H1 (cell line): Measurements from ENCODE around the gene VASH1. TPM values are rescaled to one million over a fixed set of nuclear protein-coding genes. Genes with fewer than 3 reads are reported as not detected.
A peak's percentile ranks its signal among the peaks of the same experiment; 100 is the strongest.

Experiments used
- CTCF ChIA-PET: fragments of 300-600 bp; sonication (Branson Sonifier 250); formaldehyde crosslinking; loops from one replicate; lab custom pipeline; 2021; ENCODE audit not compliant: partially characterized antibody; lab: Charles Lee
- POLR2A ChIA-PET: fragments of 300-600 bp; sonication (Branson Sonifier 250); formaldehyde crosslinking; loops from one replicate; lab custom pipeline; 2021; ENCODE audit warnings: inconsistent platforms; ENCODE audit not compliant: partially characterized antibody; lab: Charles Lee
- DNase-seq, 2 experiments: peaks; one replicate each; pipeline versions ENCODE4 v3.0.0 to v3.0.0-alpha.2; 2010 to 2022; ENCODE audit warnings: low spot score in 2 of 2, low read depth in 1 of 2, mixed read lengths in 1 of 2
- FAIRE-seq: peaks from 2 replicates; lab custom pipeline; 2011; peaks lifted over from hg19 to GRCh38; lab: Jason Lieb, UNC
- H2AFZ ChIP-seq: 2 replicates; pipeline ENCODE4 v1.8.1; 2012; ENCODE audit warnings: low read length, inconsistent platforms
- H2AK5ac ChIP-seq: 2 replicates; pipeline ENCODE4 v1.6.1; 2013; ENCODE audit warnings: low read depth, low read length
- H2BK120ac ChIP-seq: replicated peaks from 2 replicates; pipeline ENCODE3; 2013; ENCODE audit warnings: low read depth, low read length, inconsistent platforms
- H2BK12ac ChIP-seq: 2 replicates; pipeline ENCODE4 v1.6.1; 2013; ENCODE audit warnings: low read depth, low read length
- H2BK15ac ChIP-seq: 2 replicates; pipeline ENCODE4 v1.6.1; 2013; ENCODE audit warnings: low read length
- H2BK20ac ChIP-seq: 2 replicates; pipeline ENCODE4 v1.6.1; 2013; ENCODE audit warnings: low read length
- H2BK5ac ChIP-seq: 2 replicates; pipeline ENCODE4 v1.6.1; 2013; ENCODE audit warnings: low read depth, low read length
- H3K14ac ChIP-seq: 2 replicates; pipeline ENCODE4 v1.6.1; 2013; ENCODE audit warnings: inconsistent platforms; ENCODE audit not compliant: insufficient read length
- H3K18ac ChIP-seq: 2 replicates; pipeline ENCODE4 v1.6.1; 2013; ENCODE audit warnings: low read length; ENCODE audit errors: extremely low read depth
- H3K23ac ChIP-seq: 2 replicates; pipeline ENCODE4 v1.6.1; 2013; ENCODE audit warnings: inconsistent platforms; ENCODE audit not compliant: insufficient read length
- H3K23me2 ChIP-seq: 2 replicates; pipeline ENCODE4 v1.6.1; 2013; ENCODE audit warnings: low read depth, low read length
- H3K27ac ChIP-seq: 2 replicates; pipeline ENCODE4 v1.6.1; 2011; ENCODE audit warnings: low read depth, low read length, inconsistent platforms
- H3K27me3 ChIP-seq, 4 experiments: replicated peaks in 1 of 4; 1 replicate in 1 of 4; 2 replicates in 3 of 4; pipeline versions ENCODE4 v1.6.1 to v1.8.1; 2011 to 2013; ENCODE audit warnings: low read length in 3 of 4, mild to moderate bottlenecking in 3 of 4, inconsistent platforms in 2 of 4, mixed read lengths in 2 of 4, moderate library complexity in 1 of 4; ENCODE audit not compliant: control insufficient read depth in 3 of 4, insufficient read depth in 3 of 4; ENCODE audit errors: extremely low read depth in 1 of 4
- H3K36me3 ChIP-seq, 4 experiments: 2 replicates each; pipeline versions ENCODE4 v1.6.1 to v1.8.1; 2011 to 2013; ENCODE audit warnings: mild to moderate bottlenecking in 4 of 4, low read length in 3 of 4, moderate library complexity in 2 of 4, control low read depth in 1 of 4, inconsistent platforms in 1 of 4; ENCODE audit not compliant: insufficient read depth in 4 of 4, control insufficient read depth in 2 of 4
- H3K4ac ChIP-seq: replicated peaks from 2 replicates; pipeline ENCODE3; 2013; ENCODE audit warnings: low read length, low read depth, mixed read lengths, inconsistent platforms; ENCODE audit not compliant: insufficient read length
- H3K4me1 ChIP-seq, 4 experiments: replicated peaks in 1 of 4; 1 replicate in 1 of 4; 2 replicates in 3 of 4; pipeline versions ENCODE4 v1.6.1 to v1.8.1; 2011 to 2013; ENCODE audit warnings: low read length in 3 of 4, inconsistent platforms in 2 of 4, mixed read lengths in 1 of 4; ENCODE audit not compliant: insufficient read depth in 4 of 4, control insufficient read depth in 3 of 4
- H3K4me2 ChIP-seq, 2 experiments: 2 replicates each; pipeline versions ENCODE4 v1.6.1 to v1.8.1; 2011 to 2013; ENCODE audit warnings: low read depth in 2 of 2, low read length in 2 of 2, control low read depth in 1 of 2, inconsistent platforms in 1 of 2, mild to moderate bottlenecking in 1 of 2; ENCODE audit not compliant: insufficient read depth in 1 of 2
- H3K4me3 ChIP-seq, 4 experiments: fragments of 200-600, 300-600 bp in 1 of 4; sonication (generic), shearing (Covaris generic), sonication (Bioruptor Twin) in 1 of 4; 2 replicates each; pipeline versions ENCODE4 v1.5.1 to v1.8.1; 2011 to 2016; ENCODE audit warnings: low read length in 4 of 4, low read depth in 3 of 4, control low read depth in 2 of 4, inconsistent platforms in 2 of 4, mild to moderate bottlenecking in 2 of 4, mixed read lengths in 1 of 4, moderate library complexity in 1 of 4; ENCODE audit not compliant: insufficient read depth in 2 of 4; ENCODE audit errors: extremely low read depth in 1 of 4
- H3K56ac ChIP-seq: replicated peaks from 2 replicates; pipeline ENCODE3; 2013; ENCODE audit warnings: low read depth, mild to moderate bottlenecking, mixed read lengths, low read length, inconsistent platforms; ENCODE audit not compliant: insufficient read length
- H3K79me1 ChIP-seq: 2 replicates; pipeline ENCODE4 v1.6.1; 2013; ENCODE audit warnings: low read depth, low read length, control low read depth
- H3K79me2 ChIP-seq, 2 experiments: 2 replicates each; pipeline versions ENCODE4 v1.6.1 to v1.8.1; 2012 to 2013; ENCODE audit warnings: low read length in 2 of 2, mild to moderate bottlenecking in 2 of 2, inconsistent platforms in 1 of 2; ENCODE audit not compliant: insufficient read depth in 2 of 2, control insufficient read depth in 1 of 2
- H3K9ac ChIP-seq, 4 experiments: replicated peaks in 1 of 4; 1 replicate in 1 of 4; 2 replicates in 3 of 4; pipeline versions ENCODE4 v1.6.1 to v1.8.1; 2011 to 2013; ENCODE audit warnings: low read depth in 3 of 4, low read length in 3 of 4, control low read depth in 2 of 4, mild to moderate bottlenecking in 2 of 4, moderate library complexity in 2 of 4, inconsistent platforms in 1 of 4; ENCODE audit errors: extremely low read depth in 1 of 4
- H3K9me3 ChIP-seq, 2 experiments: 2 replicates each; pipeline versions ENCODE4 v1.6.1 to v1.8.1; 2012 to 2013; ENCODE audit warnings: mild to moderate bottlenecking in 2 of 2, moderate library complexity in 2 of 2, control low read depth in 1 of 2, inconsistent platforms in 1 of 2, low read depth in 1 of 2, low read length in 1 of 2, mixed read lengths in 1 of 2; ENCODE audit not compliant: insufficient read depth in 2 of 2
- H4K20me1 ChIP-seq, 2 experiments: replicated peaks in 1 of 2; 2 replicates each; pipeline versions ENCODE3 to v1.8.1; 2011 to 2013; ENCODE audit warnings: inconsistent platforms in 2 of 2, low read length in 2 of 2, mild to moderate bottlenecking in 1 of 2; ENCODE audit not compliant: insufficient read depth in 2 of 2, control insufficient read depth in 1 of 2
- H4K5ac ChIP-seq: 2 replicates; pipeline ENCODE4 v1.6.1; 2013; ENCODE audit warnings: low read length, low read depth, mixed read lengths, inconsistent platforms; ENCODE audit not compliant: insufficient read length
- H4K8ac ChIP-seq: 2 replicates; pipeline ENCODE4 v1.8.0; 2013; ENCODE audit warnings: mild to moderate bottlenecking, moderate library complexity, low read length, inconsistent platforms; ENCODE audit not compliant: insufficient read depth; ENCODE audit errors: extremely low read depth
- H4K91ac ChIP-seq: replicated peaks from 2 replicates; pipeline ENCODE3; 2013; ENCODE audit warnings: low read length, mixed read lengths, inconsistent platforms; ENCODE audit not compliant: insufficient read length
- ASH2L ChIP-seq: fragments of 200-600, 300-600 bp; sonication (generic); IDR thresholded peaks from one replicate; pipeline ENCODE4 v1.7.1; 2017; ENCODE audit warnings: low read length
- CBX5 ChIP-seq: fragments of 300-800, 300-1000 bp; sonication (generic); IDR thresholded peaks from 2 replicates; pipeline ENCODE4 v1.7.1; 2016; ENCODE audit warnings: antibody characterized with exemption, low read length, low read depth
- CHD2 ChIP-seq: IDR thresholded peaks from 2 replicates; pipeline ENCODE4 v1.6.1; 2012; ENCODE audit warnings: low read length, improper control_type of control experiment
- EP300 ChIP-seq, 2 experiments: IDR thresholded peaks; 1 replicate in 1 of 2; 2 replicates in 1 of 2; pipeline ENCODE4 v1.6.1; 2011 to 2012; ENCODE audit warnings: low read depth in 2 of 2, low read length in 2 of 2, mild to moderate bottlenecking in 2 of 2, borderline replicate concordance in 1 of 2, inconsistent platforms in 1 of 2, moderate library complexity in 1 of 2
- GABPA ChIP-seq: IDR thresholded peaks from 2 replicates; pipeline ENCODE4 v1.6.1; 2011; ENCODE audit warnings: mild to moderate bottlenecking, low read length, moderate library complexity, borderline replicate concordance; ENCODE audit not compliant: insufficient read depth
- GTF2F1 ChIP-seq: IDR thresholded peaks from 2 replicates; pipeline ENCODE4 v1.6.1; 2012; ENCODE audit warnings: low read depth, low read length, improper control_type of control experiment, borderline replicate concordance
- KDM4A ChIP-seq: IDR thresholded peaks from one replicate; pipeline ENCODE4 v1.7.1; 2012; ENCODE audit warnings: low read depth, mild to moderate bottlenecking, moderate library complexity, low read length, inconsistent platforms; ENCODE audit not compliant: severe bottlenecking
- SIN3A ChIP-seq, 2 experiments: IDR thresholded peaks in 1 of 2; conservative IDR thresholded peaks in 1 of 2; 2 replicates each; pipeline ENCODE4 v1.6.1; 2011 to 2012; ENCODE audit warnings: low read length in 2 of 2, improper control_type of control experiment in 1 of 2, low read depth in 1 of 2, mild to moderate bottlenecking in 1 of 2
- TAF7 ChIP-seq: optimal IDR thresholded peaks from 2 replicates; pipeline ENCODE3; 2011; ENCODE audit warnings: low read depth, mild to moderate bottlenecking, inconsistent platforms, low read length, moderate library complexity, borderline replicate concordance
- WGBS, 2 experiments: shearing (Covaris generic) in 1 of 2; methylation state at CpG; one replicate each; pipeline versions ENCODE4 v1.1.6 to v1.1.7; 2013 to 2015; ENCODE audit warnings: low lambda C conversion rate in 2 of 2, mixed read lengths in 2 of 2, inconsistent platforms in 1 of 2, low coverage in 1 of 2, missing lambda C conversion rate in 1 of 2; ENCODE audit not compliant: insufficient replicate concordance in 2 of 2, insufficient coverage in 1 of 2, insufficient read length in 1 of 2; ENCODE audit errors: extremely low coverage in 1 of 2, missing lambda C conversion rate in 1 of 2; 5-methylcytosine and 5-hydroxymethylcytosine counted together
- polyA plus RNA-seq, 7 experiments: library from polyadenylated mRNA; depleted of rRNA in 3 of 7; stranded (reverse) in 5 of 7; unstranded in 2 of 7; fragments of >200 nt in 5 of 7; fragments of 200-250 nt in 2 of 7; gene quantifications; 1 replicate in 5 of 7; 2 replicates in 1 of 7; 4 replicates in 1 of 7; pipeline versions ENCODE4 v1.2.1 to v1.2.3, GENCODE V29; 2011 to 2013; ENCODE audit warnings: missing spikeins in 2 of 7, mixed read lengths in 2 of 7
- total RNA-seq: library from RNA; stranded (reverse); fragmentation: NEBNext Ultra II Directional; extraction: Animal tissue kit (Norgen Biotek cat#: 25700); gene quantifications from 2 replicates; pipeline ENCODE4 v1.2.1, GENCODE V29; 2021

VASH1 gene
- total and polyA plus RNA-seq, 2 of the 8 experiments (the other 6 are each of a cell fraction or from before 2014, with no cell fraction given), result 3.1 to 6.4 TPM

GRCh38 chr14:76812422-76813383 is 51.4 kb downstream of the VASH1 start, which contains the start of gene ANGEL1:
TSS of gene ANGEL1 (minus strand) at chr14:76812882. CDS start at chr14:76812827, 55 bp downstream.
- Histone ChIP-seq H2BK12ac (no peak within 1 kb of the TSS), H3K4me3 (peak within 1 kb of the TSS; percentile 74 to 82 (median 80)), H4K8ac (peak within 1 kb of the TSS; percentile 81), H4K5ac (peak within 1 kb of the TSS; percentile 48), H3K23ac (no peak within 1 kb of the TSS), H3K14ac (no peak within 1 kb of the TSS), H2AK5ac (no peak within 1 kb of the TSS), H3K23me2 (peaks cover 5% of the 10 kb centered on the region; the same call in 1 of the 2 replicates), H3K4ac (no peak within 1 kb of the TSS), H3K18ac (peak within 1 kb of the TSS; percentile 56), H3K27ac (peak within 1 kb of the TSS; percentile 76), H2BK20ac (no peak within 1 kb of the TSS), H2BK5ac (no peak within 1 kb of the TSS), H4K20me1 (peaks cover 2 to 3% of the 10 kb centered on the region in 2 experiments), H3K4me1 (peaks cover 2 to 9% (median 3%) of the 10 kb centered on the region in 4 experiments; a peak in 3 of 7 replicates), H2BK15ac (no peak within 1 kb of the TSS), H4K91ac (no peak within 1 kb of the TSS), H3K9ac (peak within 1 kb of the TSS; percentile 60 to 78 (median 72)), H2AFZ (peak within 1 kb of the TSS; percentile 97), H3K4me2 (peak within 1 kb of the TSS; percentile 71 to 94), H3K79me2 (peaks cover 0 to 20% of the 10 kb centered on the region in 2 experiments; a peak in 2 of 4 replicates), H2BK120ac (no peak within 1 kb of the TSS), H3K56ac (peak within 1 kb of the TSS; percentile 42), H3K36me3 (peaks cover 2 to 13% (median 9%) of the 10 kb centered on the region in 4 experiments; a peak in 5 of 8 replicates), H3K27me3 (no peaks in the 10 kb centered on the region; a peak in 2 of 7 replicates), H3K9me3 (no peaks in the 10 kb centered on the region), H3K79me1 (no peaks in the 10 kb centered on the region)
- ChIA-PET CTCF (interaction anchor here (0.9 to 2.1 kb wide), 3 partner anchors 27 to 102 kb away, joined by 3 to 14 read pairs (median 3); no protein-coding TSS in a partner anchor), POLR2A (interaction anchor here (0.8 to 2.5 kb wide), 12 partner anchors 9 to 264 kb away, joined by 3 to 11 read pairs (median 4); no protein-coding TSS in a partner anchor)
- FAIRE-seq (no peak), DNase-seq (peak; percentile 82 to 97)
- 6% methylated on average over 42 of the region's 69 CpGs; no CpG with 5 or more reads in 1 of the 2 experiments for WGBS, 2 experiments
- TF ChIP-seq GTF2F1, result no peak
- TF ChIP-seq CHD2, result peak; percentile 41; the same call in 1 of the 2 replicates
- TF ChIP-seq GABPA, result 0 out of 2 replicates have a peak, but pooled peaks have one; percentile 18
- peak in 1 of 2 experiments; percentile 93; a peak in 3 of 4 replicates for TF ChIP-seq SIN3A (conservative IDR thresholded peaks at IDR 0.05 in 1 of 2, IDR thresholded peaks at IDR 0.05 in 1 of 2; ENCODE audit: low read depth in 1 of 2, low read length in 2 of 2)
- peak; percentile 80 for TF ChIP-seq KDM4A
- TF ChIP-seq TAF7, result peak; percentile 91
- TF ChIP-seq EP300 (IDR thresholded peaks at IDR 0.05; ENCODE audit: borderline replicate concordance in 1 of 2, low read depth in 2 of 2, low read length in 2 of 2), result peak; percentile 6 to 88; a peak in 2 of 3 replicates
- no peak for TF ChIP-seq CBX5
- peak; percentile 64 for TF ChIP-seq ASH2L
